ENCODE data around the gene FHIT.

GRCh38 chr3:60764870-60765269 is 486.4 kb downstream of the FHIT start:
- TF ChIP-seq CTCF (IDR thresholded peaks at IDR 0.05) = no peak
- no peak for TF ChIP-seq POLR2A (IDR thresholded peaks at IDR 0.05)
